Activated T-cell treated with anti-CD3 and anti-CD28 coated beads for 48 hours (primary cell): ENCODE results near the gene MGAT5.
A peak's percentile ranks its signal among the peaks of the same experiment; 100 is the strongest.

Source experiments
- DNase-seq: peaks from one replicate; pipeline ENCODE4 v3.0.0-alpha.2; 2020; ENCODE audit warnings: low read depth

Gene MGAT5

DNA sequence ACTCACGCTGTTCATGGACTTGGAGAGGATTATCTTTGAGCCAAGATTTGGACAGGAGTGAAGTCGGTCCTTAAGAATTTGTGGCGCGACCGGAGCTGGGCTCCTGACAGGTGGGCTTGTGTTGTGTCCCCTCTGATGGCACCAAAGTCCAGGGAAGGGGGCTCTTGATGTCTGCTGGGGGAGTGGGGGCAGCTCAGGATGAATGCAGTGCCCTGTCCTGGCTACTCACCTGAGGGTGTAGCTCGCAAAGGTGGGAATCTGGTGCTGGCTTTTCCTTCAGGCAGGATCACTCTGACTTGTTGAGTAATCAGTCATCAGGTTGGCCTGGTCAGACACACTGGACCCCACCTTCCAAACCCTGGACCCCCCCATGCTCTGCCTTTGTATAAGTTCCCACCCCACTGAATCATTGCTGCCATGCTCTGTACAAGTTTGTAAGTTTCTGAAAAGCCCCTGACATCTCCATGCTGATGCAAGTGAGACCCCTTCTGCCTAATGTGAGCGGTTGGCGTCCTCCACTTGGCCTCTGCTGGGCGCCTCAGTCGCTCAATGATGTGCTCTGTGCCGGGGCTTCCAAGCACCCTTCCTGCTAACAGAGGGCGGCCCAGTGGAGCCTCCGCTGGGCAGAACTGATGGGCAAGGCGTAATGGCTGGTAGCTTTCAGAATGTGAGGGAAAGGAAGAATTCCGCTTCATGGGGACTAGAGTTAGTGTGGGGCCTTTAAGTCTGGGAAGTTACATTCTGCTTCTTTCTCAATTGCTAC lies 196.1 kb downstream of the MGAT5 start:
- DNase-seq = no peak

DNA sequence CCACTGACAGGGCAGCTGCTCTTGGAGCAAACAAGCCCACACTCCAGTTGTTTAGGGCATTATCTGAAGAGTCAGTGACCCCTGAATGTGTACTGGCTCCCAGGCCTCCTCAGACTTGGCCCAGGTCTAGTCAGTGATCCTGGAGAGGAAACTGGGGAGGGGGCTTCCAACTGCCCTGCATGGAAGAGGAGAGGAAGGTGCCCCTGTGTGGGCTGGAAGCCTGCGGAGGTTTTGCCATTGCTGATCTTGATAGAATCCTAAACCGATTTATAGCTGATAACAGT lies 197.4 kb downstream of the MGAT5 start:
- DNase-seq = no peak

DNA sequence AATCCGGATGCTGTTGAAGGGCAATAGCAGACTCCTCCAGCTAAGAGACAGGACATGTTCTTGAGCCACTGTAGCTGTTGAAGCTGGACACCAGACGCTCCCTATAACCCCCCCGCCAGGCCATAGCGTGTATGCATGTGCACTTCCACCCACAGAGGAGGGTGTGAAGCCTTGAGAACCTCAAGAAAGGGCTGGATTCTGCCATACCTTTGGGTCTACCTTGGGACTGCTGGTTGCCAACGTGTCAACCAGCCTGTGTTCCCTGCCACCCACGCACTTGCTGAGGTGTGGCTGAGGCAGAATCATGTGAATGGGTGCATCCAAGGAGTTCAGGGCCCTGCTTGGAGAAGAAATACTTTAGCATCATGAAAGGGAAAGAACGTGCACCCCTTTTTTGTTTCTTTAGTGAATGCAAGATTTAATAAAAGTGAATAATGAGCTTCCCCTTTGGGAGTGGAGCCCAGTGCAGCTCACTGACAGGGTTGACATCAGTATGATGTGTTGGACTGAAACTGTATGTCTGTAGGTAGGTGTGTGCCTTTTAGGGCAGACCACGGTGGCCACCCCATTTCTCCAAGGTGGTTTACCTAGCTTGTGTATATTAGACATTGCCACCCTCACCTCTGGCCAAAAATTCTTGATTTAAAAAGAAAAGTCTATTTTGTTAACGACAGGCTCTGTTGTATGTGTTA lies 198.3 kb downstream of the MGAT5 start:
- DNase-seq = no peak

DNA sequence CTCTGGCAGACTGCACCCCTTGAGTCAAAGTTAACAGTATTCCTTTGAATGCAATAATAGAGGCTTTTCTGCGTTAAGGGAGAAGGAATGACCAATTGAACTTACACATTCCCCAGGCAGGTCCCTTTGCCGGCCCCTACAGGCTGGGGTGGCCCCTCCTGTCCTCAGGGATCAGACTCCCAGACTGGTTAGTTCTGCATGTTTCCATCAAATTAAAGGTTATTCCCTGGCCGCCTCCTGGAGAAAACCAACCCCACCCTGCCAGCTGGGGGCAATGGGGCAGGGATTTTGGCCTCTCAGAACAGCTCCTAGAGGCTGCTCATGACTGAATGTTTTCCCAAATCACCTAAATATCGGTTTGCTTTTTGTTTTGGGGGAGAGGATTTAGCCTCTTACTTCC lies 199.6 kb downstream of the MGAT5 start:
- no peak for DNase-seq

DNA sequence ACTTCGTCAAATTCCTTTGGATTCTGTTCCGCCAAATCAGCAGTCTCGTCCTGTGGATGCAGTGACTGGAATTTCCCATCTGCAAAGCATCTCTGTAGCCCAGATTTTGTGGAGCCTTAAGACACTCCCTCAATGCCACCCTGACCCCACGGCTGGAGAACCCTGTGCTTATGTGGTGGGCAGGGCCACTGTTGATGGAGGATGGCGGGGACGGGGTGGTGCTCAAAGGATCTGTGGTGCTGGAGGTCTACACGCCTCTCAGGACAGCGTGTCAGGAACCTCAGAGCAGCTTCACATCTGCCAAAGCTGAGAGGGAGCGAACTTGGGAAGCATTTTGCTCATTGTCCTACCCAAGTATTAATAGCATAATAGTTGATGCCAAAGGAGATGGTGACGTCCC lies 200.1 kb downstream of the MGAT5 start:
- DNase-seq = no peak

DNA sequence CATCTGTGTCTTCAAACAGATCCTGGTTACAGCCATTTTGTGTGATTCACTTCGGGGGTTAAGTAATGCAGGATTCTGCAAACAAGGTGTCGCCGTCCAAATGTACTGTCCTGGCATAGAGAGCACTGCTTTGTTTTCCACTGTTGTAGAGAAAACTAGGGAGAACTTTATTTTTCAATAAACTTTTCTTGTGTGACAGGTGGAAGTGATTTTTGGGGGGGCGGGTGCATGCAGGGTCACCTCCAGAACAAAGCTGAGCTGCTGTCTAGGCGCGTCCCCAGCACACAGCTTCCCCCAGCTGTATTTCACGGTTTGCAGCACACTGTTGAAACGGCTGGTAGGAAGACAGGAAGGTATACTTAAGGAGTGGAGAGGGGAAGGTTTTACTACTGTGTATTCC lies 200.6 kb downstream of the MGAT5 start:
- DNase-seq = no peak

DNA sequence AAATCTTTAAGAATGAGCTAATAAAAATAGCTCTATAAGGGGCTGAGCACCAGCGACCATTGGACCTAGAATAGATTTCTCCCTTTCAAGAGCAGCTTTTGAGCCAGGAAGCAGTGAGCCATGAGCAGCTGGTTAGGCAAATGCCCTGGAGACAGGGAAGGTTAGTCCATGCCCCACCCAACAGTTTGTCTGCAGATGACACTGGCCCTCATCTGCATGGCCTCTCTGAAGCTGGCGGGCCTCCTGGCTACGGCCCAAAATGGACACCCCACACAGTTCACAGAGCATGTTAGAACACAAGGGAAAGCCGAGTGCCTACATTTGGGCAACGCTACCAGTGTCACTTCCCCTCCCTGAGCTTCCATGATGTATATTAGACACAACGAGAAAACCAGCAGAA lies 201.1 kb downstream of the MGAT5 start:
- no peak for DNase-seq

DNA sequence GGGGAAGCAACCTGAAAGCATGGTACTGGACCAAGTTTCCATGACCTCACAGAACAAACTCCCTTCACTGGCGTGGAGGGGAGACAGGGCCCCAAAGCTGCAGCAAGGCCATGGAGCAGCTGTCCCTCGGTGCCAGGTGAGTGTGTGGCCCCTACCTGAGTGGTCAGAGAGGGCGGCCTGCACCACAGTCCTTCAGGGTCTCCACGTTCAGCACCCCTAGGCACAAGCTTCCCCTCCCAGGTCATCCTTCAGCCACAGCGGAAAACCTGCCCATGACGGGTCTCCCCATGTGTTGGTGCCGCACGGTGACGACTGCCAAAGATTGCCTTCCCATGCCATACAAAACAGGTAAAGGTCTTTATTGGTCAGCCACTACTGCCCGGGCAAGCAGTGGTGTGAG lies 201.6 kb downstream of the MGAT5 start:
- DNase-seq = no peak

DNA sequence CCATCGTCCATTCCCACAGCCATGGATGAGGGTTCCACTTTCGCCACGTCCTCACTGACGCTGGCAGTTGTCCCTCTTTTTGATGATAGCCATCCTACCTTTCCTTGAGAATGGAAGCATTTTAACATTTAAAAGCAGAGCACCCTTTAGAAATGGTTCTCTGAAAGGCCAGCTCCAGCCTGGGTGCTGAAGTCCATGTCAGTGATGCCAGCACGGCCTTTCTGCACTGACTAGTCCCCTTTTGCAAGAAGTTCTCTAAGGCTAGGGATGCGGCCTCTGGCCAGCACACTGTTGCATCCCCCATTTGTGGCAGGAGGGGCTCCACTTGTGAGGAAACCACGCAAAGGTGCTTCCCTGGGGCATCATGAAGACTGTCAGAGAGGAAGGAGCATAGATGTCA lies 203.5 kb downstream of the MGAT5 start:
- no peak for DNase-seq

DNA sequence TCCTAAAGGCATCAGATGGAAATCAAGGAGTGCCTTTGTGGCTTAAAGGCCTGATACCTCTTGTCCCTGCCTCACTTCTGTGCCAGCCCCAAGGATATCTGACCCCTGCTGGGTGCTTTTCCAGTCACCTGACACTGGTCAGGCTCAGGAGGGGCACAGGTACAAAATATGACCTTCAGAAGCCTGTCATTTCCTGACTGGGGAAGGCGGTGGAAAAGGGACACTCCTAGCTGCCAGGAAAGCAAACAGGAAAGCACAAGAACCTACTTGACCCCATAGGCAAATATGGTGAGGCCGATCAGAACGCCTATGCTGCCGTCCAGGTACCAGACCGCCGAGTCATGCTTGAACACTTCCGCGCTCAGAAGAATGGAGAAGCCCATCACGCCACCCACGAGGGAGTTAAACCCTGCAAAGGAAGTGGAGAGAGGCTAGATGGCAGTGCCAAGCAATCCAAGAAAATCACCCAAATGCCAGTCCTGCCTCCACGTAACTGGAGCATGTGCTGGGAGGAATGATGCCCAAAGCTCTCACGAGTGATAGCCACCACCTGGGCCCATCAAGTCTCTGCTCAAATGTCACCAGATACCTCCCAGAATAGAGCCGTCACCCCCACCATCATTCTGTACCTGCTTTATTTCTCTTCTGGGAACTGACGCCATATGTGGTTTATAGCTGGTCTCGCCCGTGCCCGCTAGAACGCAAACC lies 204.0 kb downstream of the MGAT5 start:
- no peak for DNase-seq

DNA sequence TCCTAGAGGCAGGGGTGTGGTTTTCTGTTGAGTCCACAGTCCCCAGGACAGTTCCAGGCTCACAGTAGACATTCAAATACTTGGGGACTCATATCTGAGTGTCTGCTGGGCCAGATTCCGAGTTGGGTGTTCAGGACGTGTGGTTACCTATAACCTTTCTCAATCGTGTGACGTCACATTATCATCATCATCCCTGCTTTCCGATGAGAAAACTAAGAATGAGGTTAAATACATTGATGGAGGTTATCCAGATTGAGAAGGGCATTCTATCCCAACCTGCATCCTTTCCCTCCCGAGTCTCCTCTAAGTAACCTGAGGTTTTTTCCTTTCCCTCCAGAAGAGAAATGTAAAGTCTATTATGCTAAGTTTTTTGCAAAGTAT lies 204.6 kb downstream of the MGAT5 start:
- DNase-seq = no peak

DNA sequence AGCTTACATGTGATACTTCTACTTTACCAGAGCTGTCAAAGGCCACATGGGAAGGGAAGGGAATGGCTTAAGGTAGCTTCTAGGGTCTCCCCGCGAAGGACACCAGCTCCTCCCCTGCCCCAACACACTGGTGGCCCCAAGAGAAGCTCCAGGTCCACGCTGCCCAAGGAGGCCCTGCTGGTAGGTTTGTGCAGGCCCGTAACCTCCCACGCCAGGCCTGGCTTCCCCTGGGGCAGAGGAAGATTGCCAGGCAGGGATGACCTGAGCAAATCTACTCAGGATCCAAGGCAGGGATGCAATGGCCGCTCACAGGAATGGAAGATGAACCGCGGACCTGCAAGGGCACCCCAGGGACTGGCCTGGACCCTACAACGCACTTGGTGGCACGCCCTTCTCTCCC lies 205.1 kb downstream of the MGAT5 start:
- no peak for DNase-seq

DNA sequence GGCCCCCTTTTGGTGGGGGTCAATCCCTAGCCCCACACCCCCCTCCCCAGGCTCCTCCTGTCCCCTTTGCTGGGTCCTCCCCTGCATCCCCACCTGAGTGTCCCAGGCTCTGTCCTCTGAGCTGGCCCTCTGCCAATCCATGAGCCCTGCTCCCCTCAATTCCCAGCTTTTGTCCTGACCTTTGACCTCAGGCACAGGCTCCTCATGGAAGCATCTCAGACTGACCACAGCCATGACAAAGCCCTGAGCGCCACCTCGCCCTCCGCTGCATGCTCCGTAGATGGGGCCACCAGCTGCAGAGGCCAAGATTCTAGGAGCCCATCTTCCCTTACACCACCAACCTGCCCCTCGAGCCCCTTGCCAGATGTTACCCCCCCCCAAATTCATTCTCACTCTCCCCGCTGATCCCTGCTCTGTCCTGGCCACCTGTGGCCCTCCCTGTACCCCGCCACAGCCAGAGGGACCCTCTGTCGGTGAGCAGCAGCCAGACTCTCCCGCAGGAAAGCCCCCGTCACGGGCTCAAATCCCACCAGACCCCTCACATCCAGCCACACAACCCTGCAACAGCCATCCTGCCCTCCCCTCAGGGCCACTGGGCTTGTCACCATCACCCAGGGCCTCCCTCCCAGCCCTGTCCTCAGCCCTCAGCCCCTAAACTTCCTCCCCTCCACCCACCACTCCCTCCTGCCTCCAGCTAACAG lies 206.0 kb downstream of the MGAT5 start:
- no peak for DNase-seq

DNA sequence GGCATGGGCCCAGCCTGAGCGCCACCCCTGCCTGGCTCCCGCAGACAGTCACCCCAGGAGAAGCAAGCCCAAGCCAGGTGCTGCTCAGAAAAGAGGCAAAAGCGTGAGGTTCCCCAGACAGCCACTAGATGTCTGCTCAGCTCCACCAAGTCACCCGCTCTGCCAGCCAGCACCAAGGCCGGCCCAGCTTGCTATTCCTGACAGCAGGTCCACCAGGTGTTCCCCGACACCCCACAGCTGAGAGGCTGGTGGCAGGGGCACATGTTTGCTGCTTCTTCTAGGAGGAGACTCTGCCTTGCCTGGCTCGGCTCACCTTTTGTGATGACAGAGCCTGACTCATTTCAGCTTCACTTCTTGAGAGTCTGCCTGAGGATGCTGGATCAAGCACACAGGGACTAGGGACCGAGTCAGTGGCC lies 206.7 kb downstream of the MGAT5 start:
- DNase-seq = peak; percentile 8

DNA sequence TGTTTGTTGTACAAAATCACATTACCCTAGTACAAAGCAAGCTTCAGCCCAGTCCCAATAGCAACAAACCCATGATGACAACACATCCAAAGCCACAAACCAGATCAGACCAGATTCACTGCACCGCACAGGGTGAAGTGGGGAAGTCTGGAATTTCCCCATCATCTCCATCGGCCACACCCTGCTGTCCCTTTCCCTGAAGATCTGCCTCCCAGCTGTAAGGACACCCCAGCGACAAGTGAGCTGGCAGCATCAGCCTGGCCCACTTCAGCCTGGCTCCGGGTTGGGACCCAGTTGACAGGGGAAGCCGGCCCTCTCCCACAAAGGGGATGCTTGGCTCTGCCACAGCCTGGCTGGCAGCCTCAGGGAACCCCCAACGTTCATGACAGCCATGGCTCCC lies 207.6 kb downstream of the MGAT5 start:
- DNase-seq = no peak

DNA sequence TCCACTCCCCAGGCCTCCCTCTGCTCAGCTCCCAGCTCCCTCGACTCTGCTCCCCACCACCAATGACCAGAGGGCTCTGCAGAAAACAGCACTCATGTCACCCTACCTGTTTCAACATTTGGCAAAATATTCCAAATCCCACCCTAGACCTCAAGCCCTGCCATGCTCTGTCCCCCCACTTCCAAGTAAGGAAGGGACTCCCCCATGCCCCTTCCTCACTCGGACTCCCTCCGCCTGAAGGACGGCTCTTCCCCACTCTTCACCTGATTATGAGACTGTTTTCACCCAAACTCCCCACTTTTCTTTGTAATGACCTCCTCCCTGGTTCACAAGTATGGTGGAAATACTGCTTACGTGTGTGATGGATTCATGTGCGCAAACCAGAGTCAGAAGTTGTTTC lies 208.4 kb downstream of the MGAT5 start:
- DNase-seq = no peak

DNA sequence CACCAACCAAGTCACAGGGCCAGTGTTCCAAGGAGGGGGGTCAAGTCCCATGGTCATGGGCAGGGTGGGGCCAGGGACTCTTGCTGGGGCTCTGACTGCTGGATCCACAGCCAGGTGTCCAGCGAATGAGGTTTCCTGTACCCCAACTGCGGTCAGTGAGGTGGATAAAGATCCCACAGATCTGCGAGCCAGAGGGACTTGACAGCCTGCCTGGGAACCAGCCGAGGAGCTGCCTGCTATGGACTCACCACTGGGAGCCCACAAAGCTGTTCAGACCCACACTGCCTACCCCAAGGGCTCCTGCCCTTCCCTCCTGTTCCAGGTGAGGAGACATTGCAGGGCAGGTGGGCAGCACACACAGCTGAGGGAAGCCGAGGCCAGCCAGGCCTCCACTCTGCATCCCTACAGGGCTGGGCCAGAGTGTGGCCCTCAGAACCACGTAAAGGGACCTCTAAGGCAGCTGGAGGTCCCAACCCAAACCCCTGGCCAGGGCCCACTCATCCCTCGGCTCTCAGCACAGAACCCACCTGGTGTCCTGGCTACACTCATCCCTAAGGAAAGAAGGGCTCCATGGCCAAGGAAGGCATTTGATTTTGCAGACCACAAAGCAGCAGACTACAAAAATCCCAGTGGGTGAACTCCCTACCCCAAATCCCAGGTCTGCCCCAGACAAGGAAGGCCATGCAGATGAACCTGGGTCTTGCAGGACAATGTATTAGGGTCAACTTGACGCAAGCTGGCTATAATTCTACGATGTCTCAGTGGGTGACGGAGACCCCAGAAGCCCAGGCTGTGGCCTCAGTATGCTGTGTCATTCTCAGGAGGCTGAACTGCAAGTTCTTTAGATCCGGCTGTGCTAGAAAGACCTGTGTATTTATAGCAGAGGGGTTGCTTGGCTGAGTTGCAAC lies 209.2 kb downstream of the MGAT5 start:
- DNase-seq = no peak

DNA sequence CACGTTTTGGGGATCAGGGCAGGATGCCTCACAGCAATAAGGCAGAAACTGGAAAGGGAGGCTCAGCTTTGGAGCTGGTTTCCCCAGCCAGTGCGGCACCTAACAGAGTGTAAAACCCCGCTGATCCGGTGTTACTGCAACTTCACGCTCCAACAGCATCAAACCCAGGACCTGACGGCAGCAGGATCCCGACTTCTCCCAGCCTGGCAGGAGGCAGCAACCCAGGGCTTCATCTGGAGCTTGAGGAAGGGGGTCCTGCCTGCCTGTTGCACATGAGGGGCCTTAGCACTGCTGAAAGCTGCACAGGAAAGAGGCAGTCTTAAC lies 209.8 kb downstream of the MGAT5 start:
- DNase-seq = no peak

DNA sequence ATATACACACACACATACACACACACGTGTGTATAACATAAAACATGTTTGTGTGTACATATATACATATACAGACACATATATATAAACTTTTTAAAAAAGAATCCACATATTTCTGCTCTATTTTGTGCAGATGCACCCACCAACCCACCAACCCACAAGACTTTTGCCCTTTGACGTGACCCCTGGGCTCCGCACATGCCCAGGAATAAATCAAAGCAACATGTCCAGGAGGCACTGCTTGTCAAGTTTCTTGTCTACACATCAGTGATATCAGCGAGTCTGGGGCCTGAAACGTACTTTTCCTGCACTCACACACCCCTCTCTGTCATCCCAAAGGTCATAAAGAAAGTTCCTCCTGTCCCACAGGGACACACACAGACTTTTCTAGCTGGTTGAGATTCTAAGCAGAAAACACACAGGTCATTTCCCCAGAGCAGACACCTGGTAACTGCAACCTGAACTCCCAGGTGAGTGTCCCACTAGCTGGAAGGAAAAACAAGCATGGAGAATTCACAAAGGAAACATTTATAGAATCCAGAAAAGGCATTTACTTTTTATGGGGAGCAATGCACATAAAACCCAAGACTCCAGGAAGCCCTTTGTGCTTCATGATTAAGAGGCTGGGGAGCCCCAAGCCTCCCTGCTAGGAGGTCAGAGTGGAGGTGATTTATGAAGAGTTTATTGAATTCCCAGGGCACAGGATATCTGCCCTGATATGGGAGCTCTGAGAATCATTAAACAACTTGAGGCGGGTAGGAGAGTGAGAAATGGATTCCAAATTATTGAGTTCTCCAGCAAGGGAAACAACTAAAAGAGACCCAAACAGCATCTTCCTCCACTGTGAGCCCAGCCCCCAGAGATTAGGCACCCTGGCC lies 211.6 kb downstream of the MGAT5 start:
- DNase-seq = no peak

DNA sequence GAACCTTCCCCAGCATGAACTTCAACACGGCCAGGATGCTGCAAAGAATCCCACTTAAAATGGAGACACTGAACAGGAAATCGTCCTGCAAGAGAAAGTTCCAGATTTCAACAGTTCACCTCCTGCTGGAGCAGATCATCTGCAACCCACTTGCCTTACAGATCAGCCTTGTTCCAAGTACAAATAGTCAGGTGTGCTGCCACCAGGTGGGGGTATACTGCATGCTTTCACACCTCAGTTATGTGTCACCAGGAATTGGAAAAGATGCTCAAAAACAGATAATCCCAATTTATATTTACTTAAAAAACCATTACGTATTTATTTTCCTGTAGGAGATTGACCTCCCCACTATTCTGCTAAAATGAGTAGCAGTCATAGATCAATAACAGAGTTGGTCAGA lies 212.3 kb downstream of the MGAT5 start:
- no peak for DNase-seq

DNA sequence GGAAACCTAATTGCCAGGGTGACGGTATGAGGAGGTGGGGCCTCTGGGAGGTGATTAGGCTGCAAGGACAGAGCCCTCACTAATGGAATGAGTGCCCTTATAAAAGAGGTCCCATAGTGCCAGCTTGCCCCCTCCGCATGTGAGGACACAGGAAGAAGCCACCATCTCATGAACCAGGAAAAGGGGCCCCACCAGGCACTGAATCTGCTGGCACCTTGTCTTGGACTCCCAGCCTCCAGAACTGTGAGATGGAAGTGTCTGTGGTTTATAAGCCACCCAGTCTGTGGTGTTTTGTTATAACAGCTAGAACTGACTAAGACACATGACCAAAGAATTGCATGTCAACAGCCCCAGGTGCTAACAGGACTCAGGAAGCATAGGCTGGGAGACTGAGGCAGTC lies 214.3 kb downstream of the MGAT5 start:
- DNase-seq = no peak
